Measurements from ENCODE around the gene WNK2.

The WNK2 gene

DNA sequence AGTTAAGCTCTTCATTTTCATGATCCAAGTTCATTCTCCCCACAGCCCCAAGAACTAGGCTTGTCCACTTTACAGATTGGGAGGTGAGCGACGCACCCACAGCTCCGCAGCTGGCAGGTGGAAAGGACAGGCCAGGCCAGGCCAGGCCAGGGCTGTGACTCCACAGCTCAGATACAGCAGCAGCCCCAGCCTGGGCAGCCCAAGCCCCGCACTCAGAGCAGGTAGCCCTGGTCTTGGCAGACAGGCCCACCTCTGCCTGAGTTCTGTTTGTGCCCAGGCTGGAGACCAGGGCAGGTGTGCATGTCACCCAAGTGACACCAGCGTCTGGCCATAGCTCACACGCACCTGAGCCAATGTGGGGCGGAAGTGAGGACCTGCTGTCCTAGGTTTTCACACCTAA, 124.7 kb downstream of the WNK2 start:
- no peaks in the 10 kb centered on the region for H3K79me2 ChIP-seq (ENCODE audit: insufficient read depth, low read depth)
- no peaks in the 10 kb centered on the region for H3K27me3 ChIP-seq (ENCODE audit: insufficient read depth, low read depth)
- no peak overlapping the region for H3K4me2 ChIP-seq
- H3K4me3 ChIP-seq (IDR thresholded peaks at IDR 0.05; ENCODE audit: insufficient read depth, low read depth, low read length): no peak overlapping the region
- TF ChIP-seq, protein P1, sequence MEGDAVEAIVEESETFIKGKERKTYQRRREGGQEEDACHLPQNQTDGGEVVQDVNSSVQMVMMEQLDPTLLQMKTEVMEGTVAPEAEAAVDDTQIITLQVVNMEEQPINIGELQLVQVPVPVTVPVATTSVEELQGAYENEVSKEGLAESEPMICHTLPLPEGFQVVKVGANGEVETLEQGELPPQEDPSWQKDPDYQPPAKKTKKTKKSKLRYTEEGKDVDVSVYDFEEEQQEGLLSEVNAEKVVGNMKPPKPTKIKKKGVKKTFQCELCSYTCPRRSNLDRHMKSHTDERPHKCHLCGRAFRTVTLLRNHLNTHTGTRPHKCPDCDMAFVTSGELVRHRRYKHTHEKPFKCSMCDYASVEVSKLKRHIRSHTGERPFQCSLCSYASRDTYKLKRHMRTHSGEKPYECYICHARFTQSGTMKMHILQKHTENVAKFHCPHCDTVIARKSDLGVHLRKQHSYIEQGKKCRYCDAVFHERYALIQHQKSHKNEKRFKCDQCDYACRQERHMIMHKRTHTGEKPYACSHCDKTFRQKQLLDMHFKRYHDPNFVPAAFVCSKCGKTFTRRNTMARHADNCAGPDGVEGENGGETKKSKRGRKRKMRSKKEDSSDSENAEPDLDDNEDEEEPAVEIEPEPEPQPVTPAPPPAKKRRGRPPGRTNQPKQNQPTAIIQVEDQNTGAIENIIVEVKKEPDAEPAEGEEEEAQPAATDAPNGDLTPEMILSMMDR (conservative IDR thresholded peaks at IDR 0.05; ENCODE audit: low read depth, low read length): no peak
- no peak overlapping the region for H3K27ac ChIP-seq
- H3K9ac ChIP-seq: no peak overlapping the region
- H3K36me3 ChIP-seq (ENCODE audit: insufficient read depth): no peaks in the 10 kb centered on the region
- H2AFZ ChIP-seq (ENCODE audit: low read depth): no peak overlapping the region
- no peaks in the 10 kb centered on the region for H4K20me1 ChIP-seq (ENCODE audit: insufficient read depth)
- no peaks in the 10 kb centered on the region for H3K4me1 ChIP-seq (ENCODE audit: low read depth, poor library complexity, severe bottlenecking)

DNA sequence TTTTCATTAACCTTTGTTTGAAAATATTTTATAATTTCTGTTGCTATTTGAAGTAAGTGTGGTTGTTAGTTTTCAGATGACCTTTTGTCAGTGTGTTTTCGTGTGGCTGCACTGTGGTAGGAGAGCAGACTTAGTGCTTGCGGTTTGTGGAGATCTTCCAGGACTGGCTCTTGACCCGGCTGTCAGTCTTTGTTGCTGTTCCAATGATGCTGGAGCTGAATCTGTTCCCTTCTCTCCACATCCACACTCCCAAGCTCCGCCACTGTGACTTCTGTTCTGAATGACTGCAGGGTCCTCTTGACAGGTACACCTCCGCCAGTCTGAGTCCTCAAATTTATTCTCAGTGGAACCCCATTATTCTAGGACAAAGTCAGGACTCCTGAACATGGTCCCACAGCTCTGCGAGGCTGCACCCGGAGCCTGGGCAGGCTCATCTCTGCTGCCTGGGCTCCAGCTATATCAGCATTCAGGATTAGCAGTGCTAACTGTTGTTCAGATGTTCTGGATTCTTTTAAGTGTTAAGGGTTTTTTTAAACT, 126.0 kb downstream of the WNK2 start:
- Histone ChIP-seq H3K36me3 (ENCODE audit: insufficient read depth) (no peaks in the 10 kb centered on the region), H3K4me2 (no peak overlapping the region), H2AFZ (ENCODE audit: low read depth) (no peak overlapping the region), H3K4me1 (ENCODE audit: low read depth, poor library complexity, severe bottlenecking) (no peaks in the 10 kb centered on the region), H3K27me3 (ENCODE audit: insufficient read depth, low read depth) (no peaks in the 10 kb centered on the region), H4K20me1 (ENCODE audit: insufficient read depth) (no peaks in the 10 kb centered on the region), H3K9ac (no peak overlapping the region), H3K79me2 (ENCODE audit: insufficient read depth, low read depth) (no peaks in the 10 kb centered on the region), H3K27ac (no peak overlapping the region), H3K4me3 (IDR thresholded peaks at IDR 0.05; ENCODE audit: insufficient read depth, low read depth, low read length) (no peak overlapping the region)
- TF ChIP-seq, protein P1 (conservative IDR thresholded peaks at IDR 0.05; ENCODE audit: low read depth, low read length): no peak

DNA sequence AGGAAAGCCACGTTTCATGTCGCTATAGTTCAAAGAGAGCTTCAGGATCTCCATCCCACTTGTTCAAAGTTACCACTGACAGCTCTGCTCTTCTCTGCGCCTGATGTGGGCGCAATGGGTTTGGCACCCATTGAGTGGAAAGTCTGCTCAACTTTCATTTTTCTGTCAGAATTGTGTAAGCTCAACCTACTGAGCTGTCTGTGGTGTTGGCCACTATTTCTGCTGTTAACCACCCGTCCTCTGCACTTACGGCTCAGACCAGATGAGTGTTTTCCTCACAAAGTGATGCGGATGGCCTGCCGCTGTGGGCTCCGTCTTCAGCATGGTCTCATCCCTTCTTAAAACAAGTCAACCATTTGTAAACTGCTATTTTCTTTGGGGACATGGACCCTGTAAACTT, 131.2 kb downstream of the WNK2 start:
- H3K79me2 ChIP-seq (ENCODE audit: insufficient read depth, low read depth): no peaks in the 10 kb centered on the region
- H3K36me3 ChIP-seq (ENCODE audit: insufficient read depth): no peaks in the 10 kb centered on the region
- H3K4me2 ChIP-seq: no peak overlapping the region
- H3K4me3 ChIP-seq (IDR thresholded peaks at IDR 0.05; ENCODE audit: insufficient read depth, low read depth, low read length): no peak overlapping the region
- H3K9ac ChIP-seq: no peak overlapping the region
- no peak overlapping the region for H2AFZ ChIP-seq (ENCODE audit: low read depth)
- H4K20me1 ChIP-seq (ENCODE audit: insufficient read depth): no peaks in the 10 kb centered on the region
- H3K4me1 ChIP-seq (ENCODE audit: low read depth, poor library complexity, severe bottlenecking): no peaks in the 10 kb centered on the region
- TF ChIP-seq, protein P1 (conservative IDR thresholded peaks at IDR 0.05; ENCODE audit: low read depth, low read length): no peak
- H3K27ac ChIP-seq: no peak overlapping the region
- no peaks in the 10 kb centered on the region for H3K27me3 ChIP-seq (ENCODE audit: insufficient read depth, low read depth)

DNA sequence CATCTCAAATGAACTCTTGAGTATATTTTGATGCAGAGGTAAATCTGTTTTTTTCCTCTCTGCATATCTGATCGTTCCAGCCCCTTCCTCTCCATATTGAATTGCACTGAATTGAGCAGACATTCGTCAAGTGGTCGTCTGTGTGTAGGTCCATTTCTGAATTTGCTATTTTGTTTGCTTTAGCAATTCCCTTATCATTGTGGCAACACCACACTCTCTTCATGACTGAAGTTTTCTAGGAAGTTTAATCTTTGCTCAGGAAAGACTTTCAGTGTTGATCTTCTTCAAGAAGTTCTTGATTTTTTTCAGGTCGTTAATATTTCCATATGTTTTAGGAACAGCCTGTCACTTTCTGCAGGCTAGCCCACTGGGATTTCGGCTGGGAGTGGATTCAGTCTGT, 132.0 kb downstream of the WNK2 start:
- TF ChIP-seq, protein P1 (conservative IDR thresholded peaks at IDR 0.05; ENCODE audit: low read depth, low read length): no peak
- H3K4me2 ChIP-seq: no peak overlapping the region
- no peak overlapping the region for H2AFZ ChIP-seq (ENCODE audit: low read depth)
- no peak overlapping the region for H3K4me3 ChIP-seq (IDR thresholded peaks at IDR 0.05; ENCODE audit: insufficient read depth, low read depth, low read length)
- no peaks in the 10 kb centered on the region for H3K4me1 ChIP-seq (ENCODE audit: low read depth, poor library complexity, severe bottlenecking)
- H4K20me1 ChIP-seq (ENCODE audit: insufficient read depth): no peaks in the 10 kb centered on the region
- H3K36me3 ChIP-seq (ENCODE audit: insufficient read depth): no peaks in the 10 kb centered on the region
- no peaks in the 10 kb centered on the region for H3K27me3 ChIP-seq (ENCODE audit: insufficient read depth, low read depth)
- no peak overlapping the region for H3K9ac ChIP-seq
- H3K27ac ChIP-seq: no peak overlapping the region
- no peaks in the 10 kb centered on the region for H3K79me2 ChIP-seq (ENCODE audit: insufficient read depth, low read depth)

Measured in KMS-11 (cell line).